Kidney glomerular epithelial cell (primary cell): ENCODE data around the gene EPHA8.

Experiments
- DNase-seq: peaks from one replicate; lab custom pipeline; 2025; lab: John Stamatoyannopoulos, UW

The EPHA8 gene

DNA sequence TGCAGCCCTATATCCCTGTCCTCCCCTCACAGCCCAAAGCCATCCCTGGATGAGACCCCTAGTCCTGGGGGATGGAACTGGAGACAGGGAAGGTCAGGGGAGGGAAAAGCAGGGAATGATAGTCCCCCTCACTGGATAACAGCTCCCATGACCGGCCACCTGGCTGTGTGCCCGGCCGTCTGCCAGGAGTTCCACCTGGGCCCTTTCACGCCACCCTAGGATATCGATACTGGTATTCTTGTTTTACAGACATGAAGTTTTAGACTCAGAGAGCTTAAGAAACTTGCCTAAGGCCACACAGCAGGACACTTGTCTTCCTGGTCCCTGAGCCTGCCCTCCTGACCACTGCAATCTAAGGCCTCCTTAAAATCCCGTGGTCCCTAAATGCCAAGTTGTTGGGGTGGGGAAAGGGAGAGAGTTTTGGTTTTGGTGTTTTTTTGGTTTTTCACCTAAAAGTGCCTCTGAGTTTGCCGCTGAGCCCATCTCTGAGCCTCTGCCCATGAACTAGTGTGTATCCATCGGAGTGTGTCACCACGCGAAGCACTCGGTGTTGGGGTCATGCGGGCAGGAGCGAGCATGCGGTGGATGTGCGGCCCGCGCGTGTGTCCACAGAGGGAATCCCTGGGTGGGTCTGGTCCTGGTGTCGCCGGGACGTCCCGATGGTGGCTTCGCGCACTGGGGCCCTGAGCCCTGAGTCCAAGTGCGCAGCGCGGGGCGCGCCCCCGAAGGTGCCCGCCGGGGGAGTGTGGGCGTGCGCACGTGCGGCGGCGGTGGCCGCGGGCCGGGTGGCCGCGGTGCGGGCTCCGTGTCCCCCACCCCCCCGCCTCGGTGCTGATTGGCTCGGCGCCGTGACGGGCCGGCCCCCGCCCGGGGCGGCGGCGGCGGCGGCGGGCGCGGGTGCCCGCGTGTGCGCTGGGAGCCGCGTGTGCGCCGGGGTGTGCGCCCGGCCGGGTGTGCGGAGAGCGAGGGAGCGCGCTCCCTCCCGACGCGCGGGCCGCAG lies at the start of gene EPHA8:
Gene EPHA8 (plus strand): TSS at position 906 of the 1,000 bp plus-strand sequence. CDS start 147 bp downstream, outside the sequence.
- DNase-seq: no peak

DNA sequence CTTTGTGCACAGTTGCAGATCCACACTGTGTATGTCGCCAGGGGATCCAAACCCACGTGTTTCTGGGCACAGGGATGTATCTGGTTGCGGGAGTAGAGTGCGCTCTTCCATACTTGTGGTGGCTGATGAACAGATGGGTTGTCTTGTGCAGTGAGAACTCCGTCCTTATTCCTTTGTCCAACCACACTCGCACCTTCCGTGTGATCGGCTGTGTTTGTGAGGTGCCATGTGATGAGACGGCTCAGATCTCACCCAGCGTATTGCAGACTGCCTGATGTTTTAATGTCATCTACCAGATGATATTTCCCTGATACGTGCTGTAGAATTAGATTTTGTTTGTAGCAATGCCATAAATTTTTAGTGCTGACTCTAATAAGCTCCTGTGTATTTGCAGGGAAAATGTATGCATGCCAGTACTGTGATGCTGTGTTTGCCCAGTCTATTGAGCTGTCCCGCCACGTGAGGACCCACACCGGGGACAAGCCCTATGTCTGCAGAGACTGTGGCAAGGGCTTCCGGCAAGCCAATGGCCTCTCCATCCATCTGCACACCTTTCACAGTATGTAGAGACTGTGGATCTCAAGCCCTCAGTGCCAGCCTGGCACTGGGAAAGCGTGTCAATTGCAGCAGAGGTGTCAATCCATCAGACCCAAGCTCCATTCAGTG lies 46.2 kb upstream of the EPHA8 start:
- DNase-seq: no peak

DNA sequence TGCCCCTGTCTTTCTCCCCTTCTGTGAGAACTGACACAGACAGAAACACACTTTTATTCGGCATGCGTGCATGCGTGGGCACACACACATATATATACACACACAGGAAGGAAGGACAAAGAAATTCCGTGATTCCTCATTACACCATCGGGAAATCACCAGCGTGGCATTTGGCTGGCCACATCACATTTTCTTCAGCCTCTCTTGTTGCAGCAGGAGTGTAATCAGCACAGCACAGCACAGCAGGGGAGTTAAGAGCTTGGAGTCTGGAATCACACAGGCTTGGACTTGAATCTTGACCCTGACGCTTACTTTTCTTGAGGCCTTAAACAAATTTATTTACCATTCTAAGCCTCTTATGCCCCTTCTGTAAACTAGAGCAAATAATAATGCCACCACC lies 45.3 kb upstream of the EPHA8 start:
- no peak for DNase-seq

- no peak for DNase-seq
Observed at GRCh38 chr1:22518379-22518778, 44.9 kb upstream of the EPHA8 start.

DNA sequence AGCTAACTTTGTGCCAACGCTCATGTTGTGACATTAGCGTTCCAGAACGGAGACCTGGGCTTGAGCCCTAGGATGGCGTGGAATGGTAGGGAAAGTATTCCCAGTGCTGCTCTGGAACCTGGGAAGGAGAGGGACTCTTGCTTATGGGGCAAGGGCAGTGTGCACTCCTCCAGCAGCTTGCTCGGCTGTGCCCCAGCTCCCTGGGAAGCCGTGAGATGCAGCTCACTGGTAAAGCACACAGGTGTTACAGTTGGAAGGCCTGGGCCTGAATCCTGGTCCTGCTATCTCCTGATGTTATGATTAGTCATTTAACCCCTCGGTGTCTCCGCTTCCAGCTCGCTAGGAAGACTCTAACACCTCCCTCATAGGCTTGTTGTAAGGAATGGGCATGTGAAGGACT lies 42.4 kb upstream of the EPHA8 start:
- no peak for DNase-seq

DNA sequence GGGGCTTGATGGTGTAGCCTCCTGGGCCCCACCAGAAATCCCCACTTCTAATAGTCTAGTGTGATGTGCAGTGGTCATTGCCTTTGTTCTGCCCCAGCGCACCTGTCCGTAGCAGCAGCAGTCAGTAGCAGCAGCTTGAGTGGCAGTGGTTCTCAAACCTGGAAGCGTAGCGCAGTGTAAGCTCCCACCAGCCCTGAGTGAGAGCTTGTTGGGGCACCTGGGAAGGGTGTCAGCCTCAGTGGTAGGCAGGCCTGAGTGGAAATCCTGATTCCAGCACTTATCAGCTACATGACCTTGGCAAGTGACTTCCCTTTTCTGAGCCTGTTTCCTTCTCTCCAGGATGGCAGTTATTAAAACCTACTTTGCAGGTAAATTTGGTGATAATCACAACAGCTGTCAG lies 41.6 kb upstream of the EPHA8 start:
- no peak for DNase-seq

- no peak for DNase-seq
Observed at GRCh38 chr1:22522221-22522743, 41.0 kb upstream of the EPHA8 start.

GRCh38 chr1:22524481-22524880 lies 38.8 kb upstream of the EPHA8 start:
- DNase-seq: no peak

- DNase-seq: no peak
Observed at GRCh38 chr1:22525211-22525610, 38.1 kb upstream of the EPHA8 start.

DNA sequence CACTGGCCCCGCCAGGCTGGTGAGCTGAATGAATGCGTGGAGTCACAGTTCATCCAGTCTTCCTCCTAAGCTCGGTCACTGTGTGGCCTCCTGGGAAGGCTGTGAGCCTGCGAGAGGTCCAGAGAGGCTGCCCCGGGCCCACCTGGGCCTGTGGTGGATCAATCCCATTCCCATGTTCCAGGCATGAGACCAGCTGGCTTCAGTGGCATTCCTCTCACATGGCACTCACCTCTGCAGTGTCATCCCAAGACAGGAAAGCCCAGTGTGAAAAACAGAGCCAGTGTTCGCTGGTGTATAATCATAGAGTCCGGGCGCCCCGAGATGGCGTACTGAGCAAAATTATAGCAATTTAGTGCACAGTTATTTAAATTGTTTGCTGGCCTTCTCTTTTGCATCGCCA lies 37.6 kb upstream of the EPHA8 start:
- DNase-seq: no peak

- no peak for DNase-seq
Observed at GRCh38 chr1:22526098-22526497, 37.2 kb upstream of the EPHA8 start.

GRCh38 chr1:22526677-22527076 lies 36.6 kb upstream of the EPHA8 start:
- no peak for DNase-seq

GRCh38 chr1:22527122-22527521 lies 36.2 kb upstream of the EPHA8 start:
- DNase-seq: no peak

DNA sequence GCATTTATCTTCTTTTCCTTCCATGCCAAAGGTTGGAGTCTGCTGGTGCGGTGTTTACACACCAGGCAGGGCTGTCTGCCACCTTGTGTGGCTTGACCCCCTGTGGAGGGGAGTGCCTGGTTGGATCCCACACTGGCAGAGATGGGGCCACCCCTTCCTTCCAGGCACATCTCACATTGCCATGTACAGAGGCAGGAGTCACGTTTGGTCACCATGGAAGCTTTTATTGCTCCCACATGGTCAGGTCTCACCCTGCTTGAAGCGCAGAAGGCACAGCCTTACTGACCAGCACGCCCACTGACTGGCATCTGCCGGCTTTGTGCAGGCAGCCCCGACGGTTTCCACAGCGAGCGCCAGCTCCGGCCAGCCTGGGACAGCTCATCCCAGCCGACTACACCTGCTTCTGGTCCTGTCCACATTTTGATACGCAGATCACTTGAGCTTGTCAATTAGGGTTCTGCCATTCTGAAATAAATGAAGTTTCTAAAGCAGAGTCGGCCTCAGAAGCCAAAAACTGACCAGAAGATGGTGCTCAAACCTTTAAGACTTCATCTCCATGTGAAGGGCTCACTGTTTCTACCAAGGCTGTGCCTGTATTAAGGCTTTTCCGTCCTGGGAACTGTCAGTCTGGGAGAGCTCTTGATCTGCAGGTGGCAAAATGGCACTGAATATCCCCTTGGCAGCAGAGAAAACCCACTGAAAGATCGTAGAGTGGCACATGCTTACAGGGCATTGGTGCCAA lies 35.6 kb upstream of the EPHA8 start:
- DNase-seq: no peak

DNA sequence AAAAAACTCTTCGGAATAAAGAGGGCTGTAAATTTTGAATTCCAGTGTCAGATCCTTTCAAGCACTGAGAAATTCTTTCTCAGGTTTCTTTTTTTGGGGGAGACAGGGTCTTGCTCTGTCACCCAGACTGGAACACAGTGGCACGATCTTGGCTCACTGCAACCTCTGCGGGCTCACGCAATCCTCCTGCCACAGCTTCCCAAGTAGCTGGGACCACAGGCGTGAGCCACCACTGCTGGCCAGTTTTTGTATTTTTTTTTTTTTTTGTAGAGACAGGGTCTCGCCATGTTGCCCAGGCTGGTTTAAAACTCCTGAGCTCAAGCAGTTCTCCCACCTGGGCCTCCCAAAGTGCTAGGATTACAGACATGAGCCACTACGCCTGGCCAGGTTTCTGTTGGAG lies 34.8 kb upstream of the EPHA8 start:
- DNase-seq: no peak

- no peak for DNase-seq
Observed at GRCh38 chr1:22529901-22530621, 33.2 kb upstream of the EPHA8 start.

DNA sequence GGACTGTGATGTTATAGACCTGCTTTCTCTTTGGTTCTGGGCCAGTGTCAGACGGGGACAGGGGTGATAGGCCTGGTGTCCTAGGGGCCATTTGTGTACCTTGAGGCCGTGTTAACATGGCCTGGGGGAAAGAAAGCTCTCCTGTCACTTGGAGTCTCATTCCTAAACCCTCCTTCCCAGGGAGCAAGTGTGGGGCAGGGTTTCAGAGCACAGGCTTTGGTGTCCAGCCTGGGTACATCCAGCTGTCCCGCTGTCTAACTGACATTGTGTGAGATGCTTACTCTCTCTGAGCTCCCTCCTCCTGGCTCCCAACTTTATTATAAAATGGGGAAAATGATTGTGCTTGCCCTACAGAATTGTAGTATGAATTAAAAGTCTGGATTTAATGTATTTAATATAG lies 32.6 kb upstream of the EPHA8 start:
- no peak for DNase-seq

DNA sequence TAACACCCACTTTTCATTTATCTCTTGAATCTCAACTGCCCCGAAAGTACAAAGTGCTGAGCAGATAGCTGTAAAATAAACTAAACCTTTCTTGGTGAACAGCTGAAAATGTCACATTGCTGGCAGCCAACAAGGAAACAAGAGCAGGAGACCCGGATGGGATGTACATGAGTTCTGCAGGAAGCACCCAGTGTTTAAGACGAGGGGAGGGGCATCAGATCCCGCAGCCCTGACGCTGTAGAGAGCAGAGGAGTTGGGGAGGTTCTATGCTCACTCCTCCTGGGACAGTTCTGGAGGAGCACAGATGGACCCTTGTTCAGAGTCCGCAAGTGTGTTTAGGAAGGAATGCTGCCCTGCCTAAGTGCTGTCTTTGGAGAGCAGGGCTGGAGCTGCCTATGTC lies 32.0 kb upstream of the EPHA8 start:
- DNase-seq: no peak

DNA sequence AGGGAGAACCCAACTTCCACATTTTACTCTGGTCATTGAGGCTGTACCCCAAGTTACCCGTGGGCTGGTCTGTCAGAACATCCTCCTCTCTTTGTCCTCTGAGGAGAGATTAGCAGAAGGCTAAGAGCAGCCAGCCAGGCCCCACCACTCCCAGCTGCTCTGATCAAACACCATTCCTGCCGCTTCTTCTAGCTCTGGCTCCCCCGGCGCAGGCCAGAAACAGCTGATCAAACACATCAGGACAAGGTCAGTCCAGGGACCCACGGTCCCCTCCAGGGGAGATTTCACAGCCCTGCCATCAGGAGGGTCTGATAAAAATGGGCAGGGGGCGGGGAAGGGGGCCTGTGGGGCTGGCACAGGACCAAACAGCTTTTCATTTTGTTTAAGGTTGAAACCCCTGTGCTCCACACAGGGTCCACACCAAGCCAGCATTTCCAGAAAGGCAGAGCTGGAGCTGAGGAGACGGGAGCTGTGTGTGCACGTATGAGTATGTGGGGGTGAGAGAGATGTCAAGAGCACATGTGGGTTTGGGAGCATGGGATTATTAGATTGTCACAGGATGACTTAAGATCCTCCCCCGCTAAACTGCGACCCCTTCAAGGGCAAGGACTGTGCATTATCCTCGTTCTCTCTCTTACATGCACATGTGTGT lies 29.9 kb upstream of the EPHA8 start:
- no peak for DNase-seq

- DNase-seq: no peak
Observed at GRCh38 chr1:22534951-22535350, 28.3 kb upstream of the EPHA8 start.

DNA sequence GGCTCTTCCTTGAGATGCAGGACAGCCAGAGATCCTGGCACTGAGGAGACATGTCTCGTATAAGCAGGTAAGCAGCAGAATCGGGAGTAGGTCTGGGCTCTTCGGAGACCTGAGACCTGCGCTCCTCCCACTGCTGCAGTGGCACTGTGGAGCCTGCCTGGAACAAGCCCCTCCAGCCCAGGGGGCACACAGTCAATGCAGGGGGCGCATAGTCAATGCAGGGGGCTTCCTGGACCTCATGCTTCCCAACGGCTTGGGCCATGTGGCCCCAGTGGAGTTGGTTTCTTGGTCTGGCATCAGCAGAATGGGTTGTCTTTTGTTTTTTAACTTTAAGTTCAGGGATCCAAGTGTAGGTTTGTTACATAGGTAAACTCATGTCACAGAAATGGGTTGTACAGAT lies 27.9 kb upstream of the EPHA8 start:
- no peak for DNase-seq
